Hepatocyte (in vitro differentiated cells): Measurements from ENCODE around the gene NUAK1.

Experiments used
- EZH2 ChIP-seq: fragments of 200-600 bp; sonication (generic); IDR thresholded peaks from 2 replicates; pipeline ENCODE4 v1.6.1; 2016; ENCODE audit warnings: antibody characterized with exemption, mild to moderate bottlenecking, borderline replicate concordance
- EZH2phosphoT487 ChIP-seq: fragments of 200-600 bp; sonication (generic); IDR thresholded peaks from one replicate; pipeline ENCODE4 v1.6.1; 2018; ENCODE audit warnings: antibody characterized with exemption, mild to moderate bottlenecking, low read depth, moderate library complexity; ENCODE audit not compliant: unreplicated experiment, severe bottlenecking
- TF ChIP-seq, protein P1 (sequence below): fragments of 200-600 bp; sonication (generic); IDR thresholded peaks from 2 replicates; pipeline ENCODE4 v1.5.1; 2016; ENCODE audit warnings: antibody characterized with exemption, mild to moderate bottlenecking; ENCODE audit not compliant: poor library complexity

- TF ChIP-seq, protein P1, sequence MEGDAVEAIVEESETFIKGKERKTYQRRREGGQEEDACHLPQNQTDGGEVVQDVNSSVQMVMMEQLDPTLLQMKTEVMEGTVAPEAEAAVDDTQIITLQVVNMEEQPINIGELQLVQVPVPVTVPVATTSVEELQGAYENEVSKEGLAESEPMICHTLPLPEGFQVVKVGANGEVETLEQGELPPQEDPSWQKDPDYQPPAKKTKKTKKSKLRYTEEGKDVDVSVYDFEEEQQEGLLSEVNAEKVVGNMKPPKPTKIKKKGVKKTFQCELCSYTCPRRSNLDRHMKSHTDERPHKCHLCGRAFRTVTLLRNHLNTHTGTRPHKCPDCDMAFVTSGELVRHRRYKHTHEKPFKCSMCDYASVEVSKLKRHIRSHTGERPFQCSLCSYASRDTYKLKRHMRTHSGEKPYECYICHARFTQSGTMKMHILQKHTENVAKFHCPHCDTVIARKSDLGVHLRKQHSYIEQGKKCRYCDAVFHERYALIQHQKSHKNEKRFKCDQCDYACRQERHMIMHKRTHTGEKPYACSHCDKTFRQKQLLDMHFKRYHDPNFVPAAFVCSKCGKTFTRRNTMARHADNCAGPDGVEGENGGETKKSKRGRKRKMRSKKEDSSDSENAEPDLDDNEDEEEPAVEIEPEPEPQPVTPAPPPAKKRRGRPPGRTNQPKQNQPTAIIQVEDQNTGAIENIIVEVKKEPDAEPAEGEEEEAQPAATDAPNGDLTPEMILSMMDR: no peak
- TF ChIP-seq EZH2 (no peak), EZH2phosphoT487 (no peak)
These were observed 42.8 kb upstream of the NUAK1 start for GRCh38 chr12:106181401-106182114.
